GM18505 (cell line): Measurements from ENCODE around the gene TBCD.
"Not testable (repeated sequence)": the region's sequence is repeated elsewhere in the genome, so short reads cannot be mapped to it uniquely, and the experiment has no call there.

ENCODE experiments used
- ATAC-seq: cut with Tn5 transposase; IDR thresholded peaks from one replicate; pipeline ENCODE4 v1.9.1; 2021; ENCODE audit not compliant: unreplicated experiment
- POLR2A ChIP-seq: IDR thresholded peaks from 4 replicates; pipeline ENCODE4 v1.6.1; 2011; ENCODE audit warnings: borderline replicate concordance; ENCODE audit not compliant: insufficient read depth, insufficient read length; ENCODE audit errors: extremely low read depth

TBCD gene

GRCh38 chr17:82947051-82947991, 195.5 kb downstream of the TBCD start:
- no peak for ATAC-seq
- TF ChIP-seq POLR2A = no peak

DNA sequence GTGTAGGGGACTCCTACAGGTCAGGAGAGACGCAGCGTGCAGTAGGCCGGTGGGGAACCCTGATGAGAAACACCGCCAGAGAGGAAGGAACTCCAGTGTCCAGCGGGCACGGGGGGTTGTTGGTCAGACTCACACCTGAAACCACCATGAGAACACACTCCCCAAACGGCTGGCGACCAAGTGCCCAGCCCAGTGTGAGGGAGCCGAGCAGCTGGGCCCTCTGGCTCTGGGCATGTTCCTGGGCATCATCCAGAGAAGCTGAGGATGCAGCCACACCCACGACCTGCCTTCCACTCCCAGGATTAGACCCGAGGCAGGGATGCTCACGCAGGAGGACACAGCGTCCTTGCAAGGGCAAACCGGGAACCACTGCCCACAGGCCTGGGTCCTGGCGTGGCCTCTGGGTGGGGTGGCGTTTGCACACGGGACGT, 196.2 kb downstream of the TBCD start:
- ATAC-seq = no peak
- no peak for TF ChIP-seq POLR2A

- ATAC-seq = no peak
- TF ChIP-seq POLR2A = no peak
Measured at GRCh38 chr17:82948957-82949356, 197.1 kb downstream of the TBCD start.

- no peak for TF ChIP-seq POLR2A
- ATAC-seq = no peak
Measured at GRCh38 chr17:82949361-82949760, 197.5 kb downstream of the TBCD start.

GRCh38 chr17:82949984-82950383, 198.1 kb downstream of the TBCD start:
- TF ChIP-seq POLR2A = no peak
- ATAC-seq = no peak

GRCh38 chr17:82950525-82951102, 198.7 kb downstream of the TBCD start:
- no peak for ATAC-seq
- no peak for TF ChIP-seq POLR2A

DNA sequence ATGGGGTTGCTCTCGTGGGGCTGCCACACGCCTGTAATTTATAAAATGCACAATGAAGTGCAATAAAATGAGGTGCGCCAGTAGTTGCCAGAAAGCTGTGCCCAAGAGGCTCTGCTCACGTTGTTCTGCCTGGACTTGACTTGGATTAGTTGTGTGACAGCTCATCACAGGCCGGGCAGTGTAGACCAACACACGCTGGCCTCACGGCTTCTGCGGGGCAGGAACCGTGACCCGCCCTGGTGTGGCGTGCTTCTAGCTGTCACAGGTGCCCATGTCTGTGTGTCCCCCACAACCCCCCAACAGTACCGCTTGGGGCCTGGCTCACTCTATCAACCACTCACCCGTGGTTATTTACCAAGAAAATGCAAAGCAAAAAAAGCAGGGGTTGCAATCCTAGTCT, 200.2 kb downstream of the TBCD start:
- no peak for ATAC-seq
- TF ChIP-seq POLR2A = no peak

DNA sequence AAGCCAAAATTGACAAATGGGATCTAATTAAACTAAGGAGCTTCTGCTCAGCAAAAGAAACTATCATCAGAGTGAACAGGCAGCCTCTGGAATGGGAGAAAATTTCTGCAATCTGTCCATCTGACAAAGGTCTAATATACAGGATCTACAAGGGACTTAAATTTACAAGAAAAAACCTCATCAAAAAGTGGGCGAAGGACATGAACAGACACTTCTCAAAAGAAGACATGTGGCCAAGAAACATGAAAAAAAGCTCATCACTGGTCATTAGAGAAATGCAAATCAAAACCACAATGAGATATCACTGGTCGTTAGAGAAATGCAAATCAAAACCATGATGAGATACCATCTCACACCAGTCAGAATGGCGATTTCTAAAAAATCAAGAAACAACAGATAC, 203.2 kb downstream of the TBCD start:
- ATAC-seq = not testable (repeated sequence)

GRCh38 chr17:82955627-82956026, 203.8 kb downstream of the TBCD start:
- not testable (repeated sequence) for ATAC-seq

- no peak for TF ChIP-seq POLR2A
- no peak for ATAC-seq
Measured at GRCh38 chr17:82956146-82956725, 204.4 kb downstream of the TBCD start.

GRCh38 chr17:82956726-82957468, 205.0 kb downstream of the TBCD start:
- ATAC-seq = no peak
- no peak for TF ChIP-seq POLR2A

DNA sequence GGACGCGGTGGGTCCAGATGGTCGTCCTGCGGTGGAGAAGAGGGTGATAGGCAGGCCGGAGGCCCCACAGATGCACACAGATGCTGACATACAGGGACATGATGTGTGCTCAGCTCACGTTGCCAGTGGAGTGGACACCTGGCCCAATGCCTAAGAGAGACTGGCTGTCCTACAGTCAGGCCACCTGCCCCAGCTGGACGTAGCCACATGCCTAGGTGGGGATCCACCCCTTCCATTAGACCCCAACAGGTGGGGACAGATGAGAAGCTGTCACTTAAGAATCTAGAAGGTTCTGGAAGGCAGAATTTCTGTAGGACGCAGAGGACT, 205.6 kb downstream of the TBCD start:
- TF ChIP-seq POLR2A = no peak
- no peak for ATAC-seq

- no peak for TF ChIP-seq POLR2A
- no peak for ATAC-seq
Measured at GRCh38 chr17:82957961-82958561, 206.2 kb downstream of the TBCD start.
